B cell (primary cell): ENCODE data around the gene SCGB1D2. TPM values are rescaled to one million over a fixed set of nuclear protein-coding genes. Genes with fewer than 3 reads are reported as not detected.
"Not testable (repeated sequence)": the region's sequence is repeated elsewhere in the genome, so short reads cannot be mapped to it uniquely, and the experiment has no call there.

Experiments used
- ATAC-seq: fragments of 200-7000 bp; cut with Tn5 transposase; one replicate; pipeline ENCODE4 v1.10.0; 2021; ENCODE audit warnings: low read depth, mild to moderate bottlenecking, moderate number of reproducible peaks, moderate library complexity
- CTCF ChIA-PET: fragments of 350-600 bp; sonication (Branson Sonifier 250); formaldehyde crosslinking; loops from one replicate; lab custom pipeline; 2021; ENCODE audit warnings: antibody characterized with exemption, inconsistent platforms; lab: Charles Lee
- POLR2A ChIA-PET: fragments of 350-600 bp; sonication (Branson Sonifier 250); formaldehyde crosslinking; loops from one replicate; lab custom pipeline; 2021; ENCODE audit warnings: antibody characterized with exemption; lab: Charles Lee
- DNase-seq: peaks from one replicate; pipeline ENCODE4 v3.0.0; 2013
- H2AFZ ChIP-seq: 2 replicates; pipeline ENCODE4 v1.6.1; 2012; ENCODE audit warnings: mild to moderate bottlenecking, low read depth, low read length; ENCODE audit not compliant: insufficient read depth, poor library complexity, severe bottlenecking
- H3K27ac ChIP-seq, 2 donors: 1 replicate in 1 of 2; 2 replicates in 1 of 2; pipeline ENCODE4 v1.5.1; 2012 to 2013; ENCODE audit warnings: low read length in 2 of 2, mild to moderate bottlenecking in 2 of 2, moderate library complexity in 1 of 2
- H3K27me3 ChIP-seq, 4 experiments: fragments of 200-600 bp in 1 of 4; sonication (generic) in 1 of 4; replicated peaks in 1 of 4; 1 replicate in 2 of 4; 2 replicates in 2 of 4; pipeline versions ENCODE4 v1.6.1 to v1.7.0; 2013 to 2016; ENCODE audit warnings: low read length in 3 of 4, mild to moderate bottlenecking in 2 of 4, mixed read lengths in 1 of 4, moderate library complexity in 1 of 4; ENCODE audit not compliant: insufficient read depth in 4 of 4, control insufficient read depth in 3 of 4; ENCODE audit errors: control extremely low read depth in 1 of 4
- H3K36me3 ChIP-seq, 2 experiments: replicated peaks in 1 of 2; 1 replicate in 1 of 2; 2 replicates in 1 of 2; pipeline versions ENCODE4 v1.6.1 to v1.7.1; 2013; ENCODE audit warnings: low read length in 1 of 2; ENCODE audit not compliant: insufficient read depth in 2 of 2, control insufficient read depth in 1 of 2; ENCODE audit errors: control extremely low read depth in 1 of 2, extremely low read depth in 1 of 2
- H3K4me1 ChIP-seq, 2 donors: fragments of 200-600 bp in 1 of 2; sonication (generic) in 1 of 2; 1 replicate in 1 of 2; 2 replicates in 1 of 2; pipeline versions ENCODE4 v1.5.1 to v1.6.1; 2013 to 2017; ENCODE audit warnings: low read length in 2 of 2; ENCODE audit not compliant: control insufficient read depth in 2 of 2, insufficient read depth in 2 of 2
- H3K4me2 ChIP-seq: replicated peaks from 2 replicates; pipeline ENCODE3; 2012; ENCODE audit warnings: mild to moderate bottlenecking, low read depth, low read length; ENCODE audit not compliant: poor library complexity, severe bottlenecking
- H3K4me3 ChIP-seq, 5 experiments: fragments of 200-600 bp in 1 of 5; sonication (generic) in 1 of 5; 1 replicate in 3 of 5; 2 replicates in 2 of 5; pipeline versions ENCODE4 v1.5.1 to v1.7.0; 2011 to 2016; ENCODE audit warnings: low read length in 4 of 5, mild to moderate bottlenecking in 4 of 5, low read depth in 2 of 5, control low read depth in 1 of 5, moderate library complexity in 1 of 5; ENCODE audit not compliant: insufficient read depth in 1 of 5; ENCODE audit errors: control extremely low read depth in 1 of 5, extremely low read depth in 1 of 5
- H3K79me2 ChIP-seq: fragments of 200-600 bp; sonication (generic); one replicate; pipeline ENCODE4 v1.6.0; 2016; ENCODE audit warnings: low read length; ENCODE audit not compliant: control insufficient read depth, insufficient read depth
- H3K9ac ChIP-seq: fragments of 200-600 bp; sonication (generic); 2 replicates; pipeline ENCODE4 v1.6.1; 2017; ENCODE audit warnings: mild to moderate bottlenecking, low read length, moderate library complexity
- H3K9me3 ChIP-seq, 3 donors: one replicate each; pipeline versions ENCODE4 v1.6.1 to v1.7.1; 2013; ENCODE audit warnings: low read length in 2 of 3; ENCODE audit not compliant: control insufficient read depth in 2 of 3, insufficient read depth in 1 of 3; ENCODE audit errors: control extremely low read depth in 1 of 3
- H4K20me1 ChIP-seq: 2 replicates; pipeline ENCODE4 v1.6.0; 2012; ENCODE audit warnings: mild to moderate bottlenecking, low read length; ENCODE audit not compliant: insufficient read depth, control insufficient read depth, poor library complexity, severe bottlenecking
- H3K27ac Mint-ChIP-seq: one replicate; pipeline ENCODE4 v1.8.0; 2021; ENCODE audit warnings: mixed read lengths
- H3K27me3 Mint-ChIP-seq: one replicate; pipeline ENCODE4 v1.8.0; 2021; ENCODE audit warnings: mixed read lengths
- H3K4me1 Mint-ChIP-seq: one replicate; pipeline ENCODE4 v1.8.0; 2021; ENCODE audit warnings: mixed read lengths
- H3K4me3 Mint-ChIP-seq: one replicate; pipeline ENCODE4 v1.8.0; 2021; ENCODE audit warnings: mixed read lengths
- H3K9me3 Mint-ChIP-seq: one replicate; pipeline ENCODE4 v1.8.0; 2022; ENCODE audit warnings: mixed read lengths; ENCODE audit not compliant: insufficient read depth
- CTCF ChIP-seq: fragments of 200-600 bp; IDR thresholded peaks from one replicate; pipeline ENCODE4 v1.8.0; 2022; ENCODE audit warnings: antibody characterized with exemption, mild to moderate bottlenecking
- EZH2 ChIP-seq: IDR thresholded peaks from 2 replicates; pipeline ENCODE4 v1.6.1; 2012; ENCODE audit warnings: borderline replicate concordance, low read depth, mild to moderate bottlenecking, moderate library complexity, low read length; ENCODE audit not compliant: insufficient read depth, poor library complexity, severe bottlenecking
- whole genome bisulfite sequencing: methylation state at CpG from one replicate; pipeline ENCODE4 v1.1.5; 2013; ENCODE audit warnings: missing lambda C conversion rate; ENCODE audit not compliant: insufficient coverage; 5-methylcytosine and 5-hydroxymethylcytosine counted together
- intact Hi-C: fragments of 100-400 bp; cut with micrococcal nuclease; formaldehyde crosslinking; loops from one replicate; pipeline ENCODE4 v1.10.0; 2022
- polyA plus RNA-seq: library from polyadenylated mRNA; depleted of rRNA; stranded (reverse); fragments of >200 nt; gene quantifications from 2 replicates; pipeline ENCODE4 v1.2.3, GENCODE V29; 2012
- total RNA-seq, 2 donors: library from RNA; stranded (reverse); fragments of 120-200 nt in 1 of 2; gene quantifications; 1 replicate in 1 of 2; 2 replicates in 1 of 2; pipeline versions ENCODE4 v1.2.3 to v1.2.4, GENCODE V29; 2013 to 2022

The SCGB1D2 gene
- total and polyA plus RNA-seq, 2 donors (not counting 1 experiment from before 2014, with no cell fraction given) = not detected

- Mint-ChIP-seq H3K27me3 (peaks cover 32% of the 10 kb centered on the region), H3K9me3 (no peaks in the 10 kb centered on the region), H3K4me3 (no peak overlapping the region), H3K27ac (no peak overlapping the region), H3K4me1 (no peaks in the 10 kb centered on the region)
- 100% methylated on average over 2 of the region's 5 CpGs for WGBS
- no peaks in the 10 kb centered on the region for H3K9me3 ChIP-seq
- no peaks in the 10 kb centered on the region for H3K79me2 ChIP-seq
- no peak overlapping the region for H3K4me2 ChIP-seq
- no peaks in the 10 kb centered on the region for H3K36me3 ChIP-seq
- no peak overlapping the region for H3K9ac ChIP-seq
- H3K4me3 ChIP-seq = no peak overlapping the region
- H4K20me1 ChIP-seq = no peaks in the 10 kb centered on the region
- CTCF ChIA-PET = no interaction called here
- no peak overlapping the region for H2AFZ ChIP-seq
- TF ChIP-seq CTCF (no peak), EZH2 (no peak)
- ATAC-seq (no peak), DNase-seq (no peak)
- no peaks in the 10 kb centered on the region for H3K4me1 ChIP-seq
- H3K27me3 ChIP-seq = peaks cover 0 to 10% (median 2%) of the 10 kb centered on the region in 4 experiments
- no peak overlapping the region for H3K27ac ChIP-seq
- POLR2A ChIA-PET = no interaction called here
- intact Hi-C loops = no loop called here
Measured at GRCh38 chr11:62204430-62204829, 37.6 kb upstream of the SCGB1D2 start.

GRCh38 chr11:62205441-62205840 lies 36.6 kb upstream of the SCGB1D2 start:
- H3K4me1 ChIP-seq = no peaks in the 10 kb centered on the region
- H3K9ac ChIP-seq = no peak overlapping the region
- H2AFZ ChIP-seq = no peak overlapping the region
- H3K9me3 ChIP-seq = no peaks in the 10 kb centered on the region
- H3K4me3 Mint-ChIP-seq = no peak overlapping the region
- H3K27ac Mint-ChIP-seq = no peak overlapping the region
- DNase-seq (no peak), ATAC-seq (no peak)
- H4K20me1 ChIP-seq = no peaks in the 10 kb centered on the region
- no peak overlapping the region for H3K4me3 ChIP-seq
- ChIA-PET POLR2A (no interaction called here), CTCF (no interaction called here)
- no peaks in the 10 kb centered on the region for H3K36me3 ChIP-seq
- H3K9me3 Mint-ChIP-seq = no peaks in the 10 kb centered on the region
- TF ChIP-seq CTCF = no peak
- TF ChIP-seq EZH2 = no peak
- intact Hi-C loops = no loop called here
- 96% methylated on average over 6 of the region's 7 CpGs for WGBS
- H3K27me3 ChIP-seq = peaks cover 0 to 13% (median 2%) of the 10 kb centered on the region in 4 experiments
- no peak overlapping the region for H3K4me2 ChIP-seq
- H3K4me1 Mint-ChIP-seq = no peaks in the 10 kb centered on the region
- peaks cover 26% of the 10 kb centered on the region for H3K27me3 Mint-ChIP-seq
- no peaks in the 10 kb centered on the region for H3K79me2 ChIP-seq
- no peak overlapping the region for H3K27ac ChIP-seq

GRCh38 chr11:62206276-62207066 lies 35.6 kb upstream of the SCGB1D2 start:
- H3K4me2 ChIP-seq, H3K4me3 ChIP-seq, H3K9ac ChIP-seq, DNase-seq, H3K4me3 Mint-ChIP-seq, H3K27ac ChIP-seq, CTCF ChIA-PET, H3K4me1 Mint-ChIP-seq, H3K36me3 ChIP-seq, H3K9me3 ChIP-seq, H3K4me1 ChIP-seq, H3K27ac Mint-ChIP-seq, H3K79me2 ChIP-seq, H4K20me1 ChIP-seq, H2AFZ ChIP-seq, H3K9me3 Mint-ChIP-seq, intact Hi-C loops, ATAC-seq, POLR2A ChIA-PET: not testable (repeated sequence)
- 100% methylated on average over 3 of the region's 12 CpGs for WGBS
- H3K27me3 Mint-ChIP-seq = peaks cover 26% of the 10 kb centered on the region
- H3K27me3 ChIP-seq = peaks cover 0 to 13% (median 2%) of the 10 kb centered on the region in 4 experiments
